RWPE2 (cell line): ENCODE measurements around the gene SIX4.

ENCODE experiments used
- ATAC-seq: fragments of 200-7000 bp; cut with Tn5 transposase; 3 replicates; pipeline ENCODE4 v1.9.1; 2021; ENCODE audit warnings: low read depth
- DNase-seq: peaks from one replicate; pipeline ENCODE4 v3.0.0-alpha.2; 2020; ENCODE audit warnings: low spot score
- H3K27ac ChIP-seq: fragments of 450-650 bp; 2 replicates; pipeline ENCODE4 v1.5.1; 2017; ENCODE audit warnings: mild to moderate bottlenecking; ENCODE audit not compliant: poor library complexity, severe bottlenecking
- H3K27me3 ChIP-seq: fragments of 250-450 bp; sonication (Bioruptor Pico); 2 replicates; pipeline ENCODE4 v1.5.1; 2021; ENCODE audit warnings: mild to moderate bottlenecking, moderate library complexity; ENCODE audit not compliant: insufficient read depth, poor library complexity, severe bottlenecking
- H3K36me3 ChIP-seq: fragments of 250-450 bp; sonication (Bioruptor Pico); 2 replicates; pipeline ENCODE4 v1.5.1; 2020; ENCODE audit warnings: low read depth, mild to moderate bottlenecking, moderate library complexity
- H3K4me1 ChIP-seq: fragments of 250-450 bp; sonication (Bioruptor Pico); 2 replicates; pipeline ENCODE4 v1.5.1; 2021; ENCODE audit warnings: mild to moderate bottlenecking, moderate library complexity; ENCODE audit not compliant: insufficient read depth, poor library complexity, severe bottlenecking
- H3K4me3 ChIP-seq: fragments of 250-450 bp; sonication (Bioruptor Pico); 2 replicates; pipeline ENCODE4 v1.5.1; 2021; ENCODE audit warnings: mild to moderate bottlenecking, moderate library complexity; ENCODE audit not compliant: severe bottlenecking
- H3K9me3 ChIP-seq: fragments of 250-450 bp; sonication (Bioruptor Pico); 2 replicates; pipeline ENCODE4 v1.5.1; 2021; ENCODE audit warnings: mild to moderate bottlenecking, moderate library complexity; ENCODE audit not compliant: severe bottlenecking
- TF ChIP-seq, protein P1 (sequence below): fragments of 450-650 bp; IDR thresholded peaks from one replicate; pipeline ENCODE4 v1.5.1; 2017; ENCODE audit warnings: mild to moderate bottlenecking, moderate library complexity; ENCODE audit not compliant: poor library complexity, severe bottlenecking

The SIX4 gene

DNA sequence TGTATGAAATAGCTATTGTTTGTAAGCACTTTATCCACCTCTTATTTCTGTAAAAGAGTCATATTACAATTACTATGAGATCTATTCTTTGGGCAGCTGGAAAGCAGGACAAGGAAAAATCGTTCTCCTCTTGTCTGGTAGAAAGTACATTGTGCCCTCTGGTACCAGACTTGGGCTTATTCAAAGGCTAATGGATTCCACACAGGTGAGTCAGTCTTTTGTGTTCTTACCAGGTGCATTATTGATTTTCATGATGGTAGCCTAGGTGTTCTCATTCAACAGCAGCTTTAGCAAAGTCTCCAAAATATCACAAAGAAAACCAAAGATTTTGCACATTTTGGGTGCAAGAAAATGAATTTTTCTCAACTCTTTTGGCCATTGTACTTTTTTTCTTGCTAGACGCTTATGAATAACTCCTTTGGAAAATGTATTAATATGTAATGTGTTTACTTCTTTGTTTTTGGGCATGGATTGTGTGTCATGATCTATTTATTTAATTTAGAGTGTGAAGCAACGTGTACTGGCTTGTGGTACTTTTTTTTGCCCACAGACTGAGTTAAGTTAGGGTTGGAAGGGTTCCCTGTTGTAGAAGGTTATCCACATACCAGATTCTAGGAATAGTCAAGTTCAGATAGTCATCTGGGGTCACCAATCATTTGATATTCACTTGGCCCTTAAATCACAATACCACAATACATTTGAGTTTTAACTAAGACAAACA is 36.7 kb upstream of the SIX4 start:
- Histone ChIP-seq H3K27me3 (no peaks in the 10 kb centered on the region), H3K4me1 (peaks cover 62% of the 10 kb centered on the region), H3K4me3 (no peak overlapping the region), H3K36me3 (no peaks in the 10 kb centered on the region; the same call in 1 of the 2 replicates), H3K9me3 (no peaks in the 10 kb centered on the region), H3K27ac (peak overlapping the region; percentile 95)
- TF ChIP-seq, protein P1, sequence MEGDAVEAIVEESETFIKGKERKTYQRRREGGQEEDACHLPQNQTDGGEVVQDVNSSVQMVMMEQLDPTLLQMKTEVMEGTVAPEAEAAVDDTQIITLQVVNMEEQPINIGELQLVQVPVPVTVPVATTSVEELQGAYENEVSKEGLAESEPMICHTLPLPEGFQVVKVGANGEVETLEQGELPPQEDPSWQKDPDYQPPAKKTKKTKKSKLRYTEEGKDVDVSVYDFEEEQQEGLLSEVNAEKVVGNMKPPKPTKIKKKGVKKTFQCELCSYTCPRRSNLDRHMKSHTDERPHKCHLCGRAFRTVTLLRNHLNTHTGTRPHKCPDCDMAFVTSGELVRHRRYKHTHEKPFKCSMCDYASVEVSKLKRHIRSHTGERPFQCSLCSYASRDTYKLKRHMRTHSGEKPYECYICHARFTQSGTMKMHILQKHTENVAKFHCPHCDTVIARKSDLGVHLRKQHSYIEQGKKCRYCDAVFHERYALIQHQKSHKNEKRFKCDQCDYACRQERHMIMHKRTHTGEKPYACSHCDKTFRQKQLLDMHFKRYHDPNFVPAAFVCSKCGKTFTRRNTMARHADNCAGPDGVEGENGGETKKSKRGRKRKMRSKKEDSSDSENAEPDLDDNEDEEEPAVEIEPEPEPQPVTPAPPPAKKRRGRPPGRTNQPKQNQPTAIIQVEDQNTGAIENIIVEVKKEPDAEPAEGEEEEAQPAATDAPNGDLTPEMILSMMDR, result no peak
- ATAC-seq (peak; percentile 88), DNase-seq (no peak)

DNA sequence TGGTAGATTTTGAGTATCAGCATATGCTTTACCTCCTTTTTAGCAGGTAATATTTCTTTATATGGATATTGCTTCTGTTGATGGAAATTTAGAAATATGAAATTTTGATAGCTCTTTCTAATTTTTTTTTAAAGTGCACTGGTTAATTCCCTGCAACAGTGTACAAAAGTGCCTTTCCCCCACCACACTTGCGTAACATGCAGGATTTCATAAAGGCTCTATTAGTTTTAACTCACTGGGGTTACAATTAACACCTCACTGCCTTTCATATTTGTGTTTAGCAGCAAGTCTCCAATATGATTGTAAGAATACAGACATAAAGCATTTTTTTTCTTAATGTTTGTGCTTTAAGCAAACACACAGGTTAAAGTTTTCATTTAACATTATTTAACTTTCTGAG is 36.1 kb upstream of the SIX4 start:
- H3K4me3 ChIP-seq, result no peak overlapping the region
- no peak for ATAC-seq
- no peak for DNase-seq
- no peaks in the 10 kb centered on the region; the same call in 1 of the 2 replicates for H3K36me3 ChIP-seq
- no peaks in the 10 kb centered on the region for H3K9me3 ChIP-seq
- peaks cover 68% of the 10 kb centered on the region for H3K4me1 ChIP-seq
- TF ChIP-seq, protein P1, result no peak
- H3K27me3 ChIP-seq, result no peaks in the 10 kb centered on the region
- peak overlapping the region; percentile 95 for H3K27ac ChIP-seq

DNA sequence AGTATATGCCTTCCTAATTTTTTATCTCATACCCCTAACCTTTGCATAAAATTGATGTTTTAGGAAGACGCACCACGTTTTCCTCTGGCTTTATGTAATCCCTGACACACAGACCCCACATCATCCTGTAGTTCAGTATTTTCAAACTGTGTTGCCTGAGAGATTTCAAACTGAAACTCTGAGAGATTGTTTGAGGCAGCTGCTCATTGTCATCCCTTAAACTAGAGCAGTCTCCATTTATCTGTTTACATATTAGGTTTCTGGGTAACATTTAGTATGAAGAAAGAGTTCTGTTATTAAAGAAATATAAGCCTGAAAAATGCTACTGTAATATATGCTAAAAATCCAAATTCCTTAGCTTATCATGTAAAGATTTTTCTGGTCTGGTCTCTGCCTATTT is 34.7 kb upstream of the SIX4 start:
- DNase-seq, result no peak
- H3K4me1 ChIP-seq, result peaks cover 69% of the 10 kb centered on the region
- no peak for ATAC-seq

DNA sequence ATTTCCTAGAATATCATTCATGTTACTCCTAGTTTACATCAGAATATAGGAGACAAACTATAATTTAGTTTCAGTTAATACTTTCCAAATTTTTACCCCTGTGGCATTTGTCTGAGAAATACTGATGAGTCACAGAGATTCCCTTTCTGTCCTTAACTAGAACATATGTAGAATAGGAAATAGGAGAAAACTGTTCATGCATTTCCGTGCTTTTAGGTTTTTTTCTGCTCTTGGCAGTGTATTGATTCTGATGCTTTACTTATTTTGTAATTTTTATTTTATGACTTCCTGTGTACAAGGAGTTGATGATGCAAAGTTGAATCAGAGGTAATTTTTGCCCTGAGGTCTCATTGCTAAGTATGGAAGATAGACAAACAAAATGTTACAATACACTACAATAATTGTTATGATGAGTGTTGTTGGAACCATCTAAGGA is 33.4 kb upstream of the SIX4 start:
- H3K27ac ChIP-seq, result peak overlapping the region; percentile 95
- no peaks in the 10 kb centered on the region for H3K27me3 ChIP-seq
- peaks cover 65% of the 10 kb centered on the region for H3K4me1 ChIP-seq
- DNase-seq, result no peak
- H3K36me3 ChIP-seq, result no peaks in the 10 kb centered on the region; the same call in 1 of the 2 replicates
- ATAC-seq, result peak; percentile 74
- TF ChIP-seq, protein P1, result no peak
- H3K4me3 ChIP-seq, result no peak overlapping the region
- H3K9me3 ChIP-seq, result no peaks in the 10 kb centered on the region

More for the DNA sequence above, 34.7 kb upstream of the SIX4 start:
- Histone ChIP-seq H3K27ac (peak overlapping the region; percentile 95), H3K9me3 (no peaks in the 10 kb centered on the region), H3K36me3 (no peaks in the 10 kb centered on the region; the same call in 1 of the 2 replicates), H3K4me3 (no peak overlapping the region), H3K27me3 (no peaks in the 10 kb centered on the region)
- TF ChIP-seq, protein P1, result no peak

DNA sequence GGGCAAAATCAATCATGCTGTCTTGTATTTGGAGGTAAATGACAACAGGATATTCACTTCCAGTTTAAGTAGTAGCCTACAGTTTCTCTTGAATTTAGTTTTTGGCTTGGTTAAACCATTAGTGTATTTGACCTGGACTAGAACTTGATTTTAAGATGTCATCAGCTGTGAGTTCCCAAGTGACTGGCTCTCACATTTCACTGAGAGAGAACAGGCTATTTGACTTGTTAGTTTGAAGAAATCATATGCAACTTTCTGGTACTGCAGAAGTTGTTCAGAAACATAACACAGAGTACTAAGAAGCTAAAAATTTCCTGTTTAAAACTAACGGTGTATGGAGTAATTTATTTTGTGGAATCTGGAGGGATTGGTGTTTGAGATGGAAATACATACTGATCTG is 32.7 kb upstream of the SIX4 start:
- Histone ChIP-seq H3K4me1 (peaks cover 65% of the 10 kb centered on the region), H3K9me3 (no peaks in the 10 kb centered on the region), H3K4me3 (no peak overlapping the region), H3K27me3 (no peaks in the 10 kb centered on the region), H3K27ac (peak overlapping the region; percentile 95), H3K36me3 (no peaks in the 10 kb centered on the region; the same call in 1 of the 2 replicates)
- DNase-seq (no peak), ATAC-seq (no peak)
- TF ChIP-seq, protein P1, result no peak
